WTC11 (cell line): Measurements from ENCODE around the gene CDKN2B. TPM values are rescaled to one million over a fixed set of nuclear protein-coding genes. Genes with fewer than 3 reads are reported as not detected.

Experiments used
- ATAC-seq: fragments of 200-7000 bp; cut with Tn5 transposase; 2 replicates; pipeline ENCODE4 v1.10.0; 2021; ENCODE audit warnings: mild to moderate bottlenecking, moderate library complexity
- CTCF ChIA-PET: fragments of 300-600 bp; sonication (Branson Sonifier 250); formaldehyde crosslinking; loops from one replicate; lab custom pipeline; 2021; ENCODE audit warnings: antibody characterized with exemption; lab: Charles Lee
- POLR2A ChIA-PET: fragments of 350-600 bp; sonication (Branson Sonifier 250); formaldehyde crosslinking; loops from one replicate; lab custom pipeline; 2021; ENCODE audit warnings: antibody characterized with exemption; lab: Charles Lee
- DNase-seq: peaks from one replicate; pipeline ENCODE4 v3.0.0; 2021; ENCODE audit warnings: low spot score
- H3K27ac Mint-ChIP-seq: 2 replicates; pipeline ENCODE4 v1.8.0; 2021; ENCODE audit warnings: mixed read lengths
- H3K27me3 Mint-ChIP-seq: 2 replicates; pipeline ENCODE4 v1.8.0; 2021; ENCODE audit warnings: low read depth, mild to moderate bottlenecking, moderate library complexity, mixed read lengths
- H3K36me3 Mint-ChIP-seq: 2 replicates; pipeline ENCODE4 v1.8.0; 2021; ENCODE audit warnings: mixed read lengths
- H3K4me1 Mint-ChIP-seq: 2 replicates; pipeline ENCODE4 v1.8.0; 2022; ENCODE audit warnings: mixed read lengths
- H3K4me3 Mint-ChIP-seq: 2 replicates; pipeline ENCODE4 v1.8.0; 2021; ENCODE audit warnings: mild to moderate bottlenecking, moderate library complexity, mixed read lengths
- H3K9me3 Mint-ChIP-seq: 2 replicates; pipeline ENCODE4 v1.8.0; 2021; ENCODE audit warnings: mixed read lengths
- ATF2 ChIP-seq: sonication (generic); formaldehyde crosslinking; IDR thresholded peaks from 2 replicates; pipeline ENCODE4 v1.8.1; 2022; ENCODE audit warnings: low read depth, missing genetic modification reagents, borderline replicate concordance
- ERG ChIP-seq: fragments of 250-450 bp; sonication (Bioruptor Pico); IDR thresholded peaks from 2 replicates; pipeline ENCODE4 v1.8.0; 2021; ENCODE audit warnings: mild to moderate bottlenecking
- FOXK1 ChIP-seq: sonication (generic); formaldehyde crosslinking; IDR thresholded peaks from 2 replicates; pipeline ENCODE4 v1.8.0; 2022; ENCODE audit warnings: mild to moderate bottlenecking, moderate library complexity, missing genetic modification reagents
- GABPB1 ChIP-seq: sonication (generic); formaldehyde crosslinking; IDR thresholded peaks from 2 replicates; pipeline ENCODE4 v1.8.1; 2023; ENCODE audit warnings: mild to moderate bottlenecking, missing genetic modification reagents
- HMGA2 ChIP-seq: fragments of 250-450 bp; sonication (Bioruptor Pico); IDR thresholded peaks from 2 replicates; pipeline ENCODE4 v1.4.0; 2021; ENCODE audit warnings: mild to moderate bottlenecking, moderate library complexity
- MLX ChIP-seq: sonication (generic); formaldehyde crosslinking; IDR thresholded peaks from 2 replicates; pipeline ENCODE4 v1.8.1; 2023; ENCODE audit warnings: mild to moderate bottlenecking, missing genetic modification reagents, moderate library complexity
- PREB ChIP-seq: sonication (generic); formaldehyde crosslinking; IDR thresholded peaks from 2 replicates; pipeline ENCODE4 v1.8.1; 2022; ENCODE audit warnings: mild to moderate bottlenecking, missing genetic modification reagents, moderate library complexity, borderline replicate concordance
- SMAD3 ChIP-seq: sonication (generic); formaldehyde crosslinking; IDR thresholded peaks from 2 replicates; pipeline ENCODE4 v1.8.0; 2022; ENCODE audit warnings: missing genetic modification reagents, mild to moderate bottlenecking, borderline replicate concordance
- ZNF219 ChIP-seq: sonication (generic); formaldehyde crosslinking; IDR thresholded peaks from 2 replicates; pipeline ENCODE4 v1.8.0; 2023; ENCODE audit warnings: missing genetic modification reagents, mild to moderate bottlenecking, borderline replicate concordance
- ZNF423 ChIP-seq: fragments of 250-450 bp; sonication (Bioruptor Pico); IDR thresholded peaks from 2 replicates; pipeline ENCODE4 v2.1.2; 2022; ENCODE audit warnings: mild to moderate bottlenecking, moderate library complexity
- ZNF532 ChIP-seq: fragments of 250-450 bp; sonication (Bioruptor Pico); IDR thresholded peaks from 2 replicates; pipeline ENCODE4 v1.9.0; 2021; ENCODE audit warnings: mild to moderate bottlenecking, borderline replicate concordance
- total RNA-seq: library from RNA; stranded (reverse); gene quantifications from 3 replicates; pipeline ENCODE4 v1.2.3, GENCODE V29; 2021

CDKN2B gene
- total RNA-seq, 1 experiment from 2014 or later, result 0.13 TPM

GRCh38 chr9:21966140-21966851 lies 42.8 kb downstream of the CDKN2B start:
- peaks cover 59% of the 10 kb centered on the region for H3K4me1 Mint-ChIP-seq
- ChIA-PET CTCF (interaction anchor here (0.6 to 1.2 kb wide), 3 partner anchors 33 to 153 kb away, joined by 3 to 4 read pairs (median 4); partner anchors contain the start of gene CDKN2B), POLR2A (no interaction called here)
- no peaks in the 10 kb centered on the region for H3K9me3 Mint-ChIP-seq
- ATAC-seq (peak; percentile 5; the same call in 1 of the 2 replicates), DNase-seq (no peak)
- TF ChIP-seq HMGA2 (CRISPR knock-in tag) (peak; percentile 96), PREB (CRISPR knock-in tag) (no peak)
- peaks cover 100% of the 10 kb centered on the region for H3K27me3 Mint-ChIP-seq
- H3K36me3 Mint-ChIP-seq, result no peaks in the 10 kb centered on the region
- peak overlapping the region; percentile 66; the same call in 1 of the 2 replicates for H3K4me3 Mint-ChIP-seq
- no peak overlapping the region for H3K27ac Mint-ChIP-seq

GRCh38 chr9:21965401-21965951 lies 43.6 kb downstream of the CDKN2B start:
- peak overlapping the region; percentile 66 for H3K4me3 Mint-ChIP-seq
- no peak overlapping the region for H3K27ac Mint-ChIP-seq
- POLR2A ChIA-PET, result no interaction called here
- DNase-seq (peak; percentile 81), ATAC-seq (peak; percentile 77)
- H3K9me3 Mint-ChIP-seq, result no peaks in the 10 kb centered on the region
- H3K36me3 Mint-ChIP-seq, result no peaks in the 10 kb centered on the region
- peaks cover 97% of the 10 kb centered on the region for H3K27me3 Mint-ChIP-seq
- no peak for TF ChIP-seq SMAD3 (CRISPR knock-in tag)
- no peak for TF ChIP-seq ZNF532 (CRISPR knock-in tag)
- no peak for TF ChIP-seq ERG
- no peak for TF ChIP-seq MLX (CRISPR knock-in tag)
- no peak for TF ChIP-seq GABPB1 (CRISPR knock-in tag)
- no peak for TF ChIP-seq FOXK1
- no peak for TF ChIP-seq ATF2 (CRISPR knock-in tag)
- TF ChIP-seq ZNF423 (CRISPR knock-in tag), result no peak
- TF ChIP-seq HMGA2 (CRISPR knock-in tag), result no peak
- TF ChIP-seq ZNF219 (CRISPR knock-in tag), result no peak
- TF ChIP-seq, all 79 proteins: peak for 0
- CTCF ChIA-PET, result interaction anchor here (1.0 to 1.2 kb wide), 2 partner anchors 32 to 152 kb away, joined by 3 to 4 read pairs; no protein-coding TSS in a partner anchor
- H3K4me1 Mint-ChIP-seq, result peaks cover 55% of the 10 kb centered on the region
